ENCODE measurements around the gene LCLAT1. TPM values are rescaled to one million over a fixed set of nuclear protein-coding genes. Genes with fewer than 3 reads are reported as not detected.

The LCLAT1 gene
- polyA plus RNA-seq, 1 of the 3 experiments (the other 2 are of a cell fraction) = 6.9 TPM

GRCh38 chr2:30504731-30505130 is 57.7 kb downstream of the LCLAT1 start:
- H2AFZ ChIP-seq (ENCODE audit: low read depth) = no peak overlapping the region
- peaks cover 14% of the 10 kb centered on the region for H3K9me3 ChIP-seq
- 93% methylated on average over 1 of the region's 1 CpG for WGBS (ENCODE audit: low lambda C conversion rate)
- no peak for DNase-seq
- no peaks in the 10 kb centered on the region for H3F3A ChIP-seq (replicated peaks; ENCODE audit: insufficient read depth)
- TF ChIP-seq MAX (IDR thresholded peaks at IDR 0.05; ENCODE audit: low read depth) (no peak), ZBTB33 (IDR thresholded peaks at IDR 0.05; ENCODE audit: borderline replicate concordance, low read depth) (no peak), GATA2 (CRISPR knock-in tag; IDR thresholded peaks at IDR 0.05) (no peak), POLR2AphosphoS5 (IDR thresholded peaks at IDR 0.05; ENCODE audit: low read depth, low read length) (no peak), RAD21 (IDR thresholded peaks at IDR 0.05; ENCODE audit: low read length) (no peak), RXRA (IDR thresholded peaks at IDR 0.05; ENCODE audit: borderline replicate concordance, low read depth) (no peak), TCF12 (IDR thresholded peaks at IDR 0.05) (no peak), MEF2A (IDR thresholded peaks at IDR 0.05; ENCODE audit: borderline replicate concordance, low read depth) (no peak), RFX5 (IDR thresholded peaks at IDR 0.05; ENCODE audit: low read length) (no peak), IRF3 (IDR thresholded peaks at IDR 0.05; ENCODE audit: low read depth, low read length) (no peak), USF2 (IDR thresholded peaks at IDR 0.05; ENCODE audit: borderline replicate concordance, low read depth, low read length) (no peak), EZH2phosphoT487 (IDR thresholded peaks at IDR 0.05; ENCODE audit: borderline replicate concordance, low read depth) (no peak), MXI1 (IDR thresholded peaks at IDR 0.05; ENCODE audit: low read depth, low read length) (no peak), PBX3 (IDR thresholded peaks at IDR 0.05) (no peak), ELF1 (IDR thresholded peaks at IDR 0.05) (no peak), CHD2 (IDR thresholded peaks at IDR 0.05; ENCODE audit: low read length, partially characterized antibody) (no peak), USF1 (IDR thresholded peaks at IDR 0.05; ENCODE audit: borderline replicate concordance, low read depth) (no peak), TEAD4 (IDR thresholded peaks at IDR 0.05; ENCODE audit: borderline replicate concordance, insufficient read depth) (no peak), GABPA (IDR thresholded peaks at IDR 0.05; ENCODE audit: low read depth) (no peak)
- H3K9ac ChIP-seq = no peak overlapping the region
- CTCF ChIA-PET = interaction anchor here (1.1 to 2.0 kb wide), 4 partner anchors 20 to 340 kb away, joined by 3 to 7 read pairs (median 4); partner anchors contain the start of gene LCLAT1
- peaks cover 0 to 8% of the 10 kb centered on the region in 2 experiments for H3K36me3 ChIP-seq (replicated peaks in 1 of 2; ENCODE audit: control insufficient read depth in 1 of 2, insufficient read depth in 2 of 2, low read length in 1 of 2)
- no peak overlapping the region for H3K27ac ChIP-seq (ENCODE audit: low read depth in 2 of 2, low read length in 1 of 2)
- no peaks in the 10 kb centered on the region for H3K27me3 ChIP-seq (ENCODE audit: insufficient read depth)
- no peak overlapping the region for H3K4me2 ChIP-seq
- H3K4me1 ChIP-seq (ENCODE audit: control insufficient read depth in 1 of 2, insufficient read depth in 2 of 2, low read depth in 1 of 2, low read length in 1 of 2) = peaks cover 0 to 8% of the 10 kb centered on the region in 2 experiments; a peak in 2 of 4 replicates
- H3K4me3 ChIP-seq (ENCODE audit: low read depth in 2 of 2, low read length in 1 of 2) = no peak overlapping the region
- peaks cover 27% of the 10 kb centered on the region for H3K79me2 ChIP-seq (ENCODE audit: insufficient read depth)
- no peaks in the 10 kb centered on the region for H3K9me2 ChIP-seq
- H4K20me1 ChIP-seq (ENCODE audit: insufficient read depth) = no peaks in the 10 kb centered on the region
- POLR2A ChIA-PET = no interaction called here
